HUES48 (cell line): ENCODE results near the gene PSG3.
"Not testable (repeated sequence)": the region's sequence is repeated elsewhere in the genome, so short reads cannot be mapped to it uniquely, and the experiment has no call there.

Source experiments
- H3K27ac ChIP-seq: one replicate; pipeline ENCODE4 v1.7.0; 2013; ENCODE audit warnings: low read depth, low read length, inconsistent platforms
- H3K27me3 ChIP-seq: 2 replicates; pipeline ENCODE4 v1.6.1; 2013; ENCODE audit warnings: mild to moderate bottlenecking, low read length; ENCODE audit not compliant: control insufficient read depth, insufficient read depth
- H3K36me3 ChIP-seq: 2 replicates; pipeline ENCODE4 v1.6.1; 2013; ENCODE audit warnings: low read length; ENCODE audit not compliant: control insufficient read depth, insufficient read depth
- H3K4me1 ChIP-seq: 2 replicates; pipeline ENCODE4 v1.6.1; 2013; ENCODE audit warnings: mild to moderate bottlenecking, low read length; ENCODE audit not compliant: control insufficient read depth, insufficient read depth
- H3K4me3 ChIP-seq: 2 replicates; pipeline ENCODE4 v1.5.1; 2013; ENCODE audit warnings: mild to moderate bottlenecking, low read depth, low read length
- H3K9ac ChIP-seq: 2 replicates; pipeline ENCODE4 v1.6.1; 2013; ENCODE audit warnings: mild to moderate bottlenecking, low read depth, low read length, moderate library complexity
- H3K9me3 ChIP-seq: 2 replicates; pipeline ENCODE4 v1.6.1; 2013; ENCODE audit warnings: low read length; ENCODE audit not compliant: control insufficient read depth, insufficient read depth

PSG3 gene

DNA sequence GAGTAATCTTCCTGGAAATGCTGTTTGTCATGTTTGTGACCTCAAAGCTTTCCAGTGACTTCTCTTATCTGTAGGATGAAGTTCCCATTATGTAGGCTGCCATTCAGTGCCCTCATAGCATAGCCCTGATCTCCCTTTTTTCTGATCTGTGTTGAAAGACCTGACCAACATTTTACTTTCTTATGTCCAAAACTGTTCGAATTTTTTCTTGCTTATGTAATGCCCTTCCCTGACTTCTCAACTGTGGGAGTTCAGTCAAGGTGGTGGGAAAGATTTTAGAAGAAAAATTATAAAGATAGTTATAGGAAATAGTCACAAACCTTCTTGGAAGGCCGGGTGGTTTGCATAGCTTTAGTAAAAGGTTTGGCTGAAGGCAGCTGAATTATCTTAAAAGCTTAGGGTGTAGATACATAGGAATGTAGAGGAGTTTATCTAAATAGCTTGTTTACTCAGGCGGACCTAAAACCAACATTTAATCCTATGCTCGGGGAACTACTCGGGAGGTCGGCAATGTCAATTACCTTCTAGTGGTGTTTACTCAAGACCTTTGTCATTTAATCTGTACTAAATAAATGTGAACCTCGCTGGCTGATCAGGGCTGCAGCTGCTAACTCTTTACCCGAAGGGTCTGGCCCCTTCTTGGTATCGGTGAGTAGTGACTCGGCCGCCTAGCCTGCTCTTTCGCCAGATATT lies 44.3 kb downstream of the PSG3 start:
- Histone ChIP-seq H3K9me3 (peaks cover 88% of the 10 kb centered on the region), H3K4me3 (no peak overlapping the region), H3K4me1 (no peaks in the 10 kb centered on the region), H3K27ac (no peak overlapping the region), H3K9ac (no peak overlapping the region), H3K36me3 (no peaks in the 10 kb centered on the region), H3K27me3 (no peaks in the 10 kb centered on the region)

- H3K4me1 ChIP-seq: no peaks in the 10 kb centered on the region
- H3K36me3 ChIP-seq: no peaks in the 10 kb centered on the region
- no peak overlapping the region for H3K4me3 ChIP-seq
- H3K27me3 ChIP-seq: no peaks in the 10 kb centered on the region
- no peak overlapping the region for H3K9ac ChIP-seq
- H3K27ac ChIP-seq: no peak overlapping the region
- H3K9me3 ChIP-seq: peaks cover 89% of the 10 kb centered on the region
Measured at GRCh38 chr19:42693760-42694350, 46.4 kb downstream of the PSG3 start.

- Histone ChIP-seq H3K4me3 (no peak overlapping the region; the same call in 1 of the 2 replicates), H3K27me3 (no peaks in the 10 kb centered on the region), H3K36me3 (no peaks in the 10 kb centered on the region), H3K9me3 (peaks cover 77% of the 10 kb centered on the region), H3K4me1 (no peaks in the 10 kb centered on the region), H3K27ac (no peak overlapping the region), H3K9ac (no peak overlapping the region)
Measured at GRCh38 chr19:42683917-42684513, 56.3 kb downstream of the PSG3 start.

- peaks cover 41% of the 10 kb centered on the region for H3K9me3 ChIP-seq
- H3K36me3 ChIP-seq, H3K4me3 ChIP-seq, H3K9ac ChIP-seq, H3K4me1 ChIP-seq, H3K27ac ChIP-seq, H3K27me3 ChIP-seq: not testable (repeated sequence)
Measured at GRCh38 chr19:42676326-42676725, 64.0 kb downstream of the PSG3 start.

DNA sequence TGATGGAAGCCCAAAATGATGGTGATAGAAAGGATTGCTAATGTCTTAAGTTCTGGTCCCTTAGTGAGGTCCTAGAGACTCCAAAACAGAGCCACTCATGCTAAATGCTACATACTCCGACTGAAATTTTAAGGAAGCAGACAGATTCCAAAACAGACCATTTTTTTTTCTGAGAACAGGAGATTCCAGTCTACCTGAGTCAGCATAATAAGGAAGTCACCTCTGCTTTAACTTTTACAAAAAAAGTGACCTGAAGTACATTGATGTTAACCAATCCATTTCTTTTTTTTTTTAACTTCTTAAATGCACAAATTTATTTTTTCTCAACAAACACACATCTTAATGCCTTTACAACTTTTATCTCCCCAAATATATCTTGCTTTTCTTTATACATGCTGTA lies 65.7 kb downstream of the PSG3 start:
- H3K36me3 ChIP-seq, H3K27me3 ChIP-seq, H3K27ac ChIP-seq, H3K4me3 ChIP-seq, H3K9ac ChIP-seq, H3K4me1 ChIP-seq: not testable (repeated sequence)
- peaks cover 45% of the 10 kb centered on the region for H3K9me3 ChIP-seq
